ENCODE results near the gene PRR23C.

GRCh38 chr3:139088462-139089324, 44.0 kb upstream of the PRR23C start:
- TF ChIP-seq POLR2A (IDR thresholded peaks at IDR 0.05; ENCODE audit: low read depth, low read length): no peak
- no peak for TF ChIP-seq SPI1 (IDR thresholded peaks at IDR 0.05; ENCODE audit: low read depth, low read length)
- no peak for TF ChIP-seq POLR2AphosphoS5 (IDR thresholded peaks at IDR 0.05; ENCODE audit: low read depth, low read length)
- TF ChIP-seq TAF1 (IDR thresholded peaks at IDR 0.05; ENCODE audit: low read depth, low read length): no peak

Measured in GM12891 (cell line).